Osteoblast (primary cell): ENCODE measurements around the gene KLF14. TPM values are rescaled to one million over a fixed set of nuclear protein-coding genes. Genes with fewer than 3 reads are reported as not detected.

Experiments
- DNase-seq: peaks from one replicate; pipeline ENCODE4 v3.0.0; 2011; ENCODE audit warnings: low spot score, mixed read lengths; ENCODE audit not compliant: insufficient read length; ENCODE audit errors: missing footprints
- H2AFZ ChIP-seq: 2 replicates; pipeline ENCODE4 v1.6.0; 2011; ENCODE audit warnings: mild to moderate bottlenecking, low read length
- H3K27ac ChIP-seq: 2 replicates; pipeline ENCODE4 v1.5.1; 2011; ENCODE audit warnings: mild to moderate bottlenecking, low read depth, low read length, moderate library complexity
- H3K27me3 ChIP-seq: 2 replicates; pipeline ENCODE4 v1.6.0; 2012; ENCODE audit warnings: mild to moderate bottlenecking, control low read depth, inconsistent platforms, low read length, moderate library complexity; ENCODE audit not compliant: insufficient read depth
- H3K36me3 ChIP-seq: 2 replicates; pipeline ENCODE4 v1.5.1; 2011; ENCODE audit warnings: mild to moderate bottlenecking, low read length, control low read depth, moderate library complexity; ENCODE audit not compliant: insufficient read depth
- H3K4me1 ChIP-seq: 2 replicates; pipeline ENCODE4 v1.5.1; 2011; ENCODE audit warnings: mild to moderate bottlenecking, low read length, control low read depth, moderate library complexity; ENCODE audit not compliant: insufficient read depth
- H3K4me2 ChIP-seq: 2 replicates; pipeline ENCODE4 v1.6.0; 2011; ENCODE audit warnings: mild to moderate bottlenecking, low read length; ENCODE audit not compliant: insufficient read depth
- H3K4me3 ChIP-seq: fragments of 200-600 bp; sonication (generic); 3 replicates; pipeline ENCODE4 v1.5.1; 2012; ENCODE audit warnings: mild to moderate bottlenecking, low read length, inconsistent platforms; ENCODE audit not compliant: insufficient read depth
- H3K79me2 ChIP-seq: 2 replicates; pipeline ENCODE4 v1.6.0; 2012; ENCODE audit warnings: mild to moderate bottlenecking, low read length, control low read depth, inconsistent platforms; ENCODE audit not compliant: insufficient read depth
- H3K9me3 ChIP-seq: 2 replicates; pipeline ENCODE4 v1.5.1; 2011; ENCODE audit warnings: low read depth, low read length, control low read depth
- H4K20me1 ChIP-seq: 2 replicates; pipeline ENCODE4 v1.6.0; 2012; ENCODE audit warnings: mild to moderate bottlenecking, low read length, control low read depth; ENCODE audit not compliant: insufficient read depth
- total RNA-seq: library from RNA; depleted of rRNA; stranded (reverse); fragments of >200 nt; gene quantifications from 2 replicates; pipeline ENCODE4 v1.2.3, GENCODE V29; 2012
- TF ChIP-seq, protein P1 (sequence below): IDR thresholded peaks from 2 replicates; pipeline ENCODE4 v1.5.1; 2011; ENCODE audit warnings: mild to moderate bottlenecking, low read depth, low read length, moderate library complexity; ENCODE audit errors: extremely low read depth

KLF14 gene
- total RNA-seq, 1 donor, result not detected

DNA sequence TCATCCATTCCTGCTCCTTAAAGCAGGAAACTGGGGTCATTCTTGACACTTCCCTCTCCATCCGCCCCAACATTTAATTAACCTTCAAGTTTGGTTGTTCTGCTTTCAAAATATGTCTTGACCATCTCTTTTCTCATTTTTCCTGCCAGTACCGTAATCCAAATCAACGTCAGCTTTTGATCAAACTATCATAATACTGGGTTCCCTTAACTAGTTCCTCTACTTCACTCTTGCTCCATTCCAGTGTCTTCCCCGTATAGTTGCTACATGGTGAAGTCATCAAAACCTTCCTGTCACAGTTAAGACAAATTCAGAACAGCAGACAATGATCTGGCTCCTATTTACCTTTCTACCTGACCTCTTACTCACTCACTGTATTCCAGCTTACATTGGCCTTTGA is 6.6 kb upstream of the KLF14 start:
- TF ChIP-seq, protein P1, sequence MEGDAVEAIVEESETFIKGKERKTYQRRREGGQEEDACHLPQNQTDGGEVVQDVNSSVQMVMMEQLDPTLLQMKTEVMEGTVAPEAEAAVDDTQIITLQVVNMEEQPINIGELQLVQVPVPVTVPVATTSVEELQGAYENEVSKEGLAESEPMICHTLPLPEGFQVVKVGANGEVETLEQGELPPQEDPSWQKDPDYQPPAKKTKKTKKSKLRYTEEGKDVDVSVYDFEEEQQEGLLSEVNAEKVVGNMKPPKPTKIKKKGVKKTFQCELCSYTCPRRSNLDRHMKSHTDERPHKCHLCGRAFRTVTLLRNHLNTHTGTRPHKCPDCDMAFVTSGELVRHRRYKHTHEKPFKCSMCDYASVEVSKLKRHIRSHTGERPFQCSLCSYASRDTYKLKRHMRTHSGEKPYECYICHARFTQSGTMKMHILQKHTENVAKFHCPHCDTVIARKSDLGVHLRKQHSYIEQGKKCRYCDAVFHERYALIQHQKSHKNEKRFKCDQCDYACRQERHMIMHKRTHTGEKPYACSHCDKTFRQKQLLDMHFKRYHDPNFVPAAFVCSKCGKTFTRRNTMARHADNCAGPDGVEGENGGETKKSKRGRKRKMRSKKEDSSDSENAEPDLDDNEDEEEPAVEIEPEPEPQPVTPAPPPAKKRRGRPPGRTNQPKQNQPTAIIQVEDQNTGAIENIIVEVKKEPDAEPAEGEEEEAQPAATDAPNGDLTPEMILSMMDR, result no peak
- no peak overlapping the region for H3K4me3 ChIP-seq
- H3K4me2 ChIP-seq, result no peak overlapping the region
- no peak overlapping the region for H2AFZ ChIP-seq
- no peak overlapping the region for H3K27ac ChIP-seq
- DNase-seq, result no peak
- H3K36me3 ChIP-seq, result no peaks in the 10 kb centered on the region
- H3K27me3 ChIP-seq, result peaks cover 92% of the 10 kb centered on the region
- no peaks in the 10 kb centered on the region for H3K4me1 ChIP-seq
- no peaks in the 10 kb centered on the region for H3K79me2 ChIP-seq
- H4K20me1 ChIP-seq, result no peaks in the 10 kb centered on the region
- no peaks in the 10 kb centered on the region for H3K9me3 ChIP-seq

DNA sequence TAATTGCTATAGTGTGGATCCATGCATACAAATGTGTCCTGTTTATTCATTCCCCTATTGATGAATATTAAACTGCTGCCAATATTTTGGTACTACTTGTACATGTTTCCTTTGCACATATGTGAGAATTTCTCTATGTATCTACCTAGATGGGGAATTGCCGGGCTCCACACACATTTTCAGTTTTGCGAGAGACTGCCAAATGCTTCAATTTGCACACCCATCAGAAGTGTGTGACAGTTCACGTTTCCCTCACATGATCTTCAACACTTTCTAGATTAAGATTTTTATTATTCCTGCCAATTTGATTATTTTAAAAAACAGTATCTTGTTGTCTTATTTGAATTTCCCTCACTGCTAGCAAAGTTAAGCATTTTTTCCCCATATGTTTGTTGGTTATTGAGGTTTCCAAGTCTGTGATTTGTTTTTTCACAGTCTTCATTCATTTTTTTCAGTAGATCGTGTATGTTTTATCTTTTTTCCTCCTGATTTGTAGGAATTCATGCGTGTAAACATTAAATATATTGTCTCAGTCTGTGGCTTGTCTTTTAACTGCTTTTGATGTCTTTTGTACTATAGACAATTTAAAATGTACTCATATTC is 2.4 kb upstream of the KLF14 start:
- H3K4me2 ChIP-seq, result no peak overlapping the region
- no peak for DNase-seq
- H3K27ac ChIP-seq, result no peak overlapping the region
- no peaks in the 10 kb centered on the region for H3K36me3 ChIP-seq
- H3K4me1 ChIP-seq, result no peaks in the 10 kb centered on the region
- no peaks in the 10 kb centered on the region for H3K79me2 ChIP-seq
- H3K4me3 ChIP-seq, result no peak overlapping the region
- TF ChIP-seq, protein P1, result no peak
- no peaks in the 10 kb centered on the region for H4K20me1 ChIP-seq
- no peak overlapping the region for H2AFZ ChIP-seq
- H3K27me3 ChIP-seq, result peaks cover 88% of the 10 kb centered on the region
- peaks cover 16% of the 10 kb centered on the region for H3K9me3 ChIP-seq

DNA sequence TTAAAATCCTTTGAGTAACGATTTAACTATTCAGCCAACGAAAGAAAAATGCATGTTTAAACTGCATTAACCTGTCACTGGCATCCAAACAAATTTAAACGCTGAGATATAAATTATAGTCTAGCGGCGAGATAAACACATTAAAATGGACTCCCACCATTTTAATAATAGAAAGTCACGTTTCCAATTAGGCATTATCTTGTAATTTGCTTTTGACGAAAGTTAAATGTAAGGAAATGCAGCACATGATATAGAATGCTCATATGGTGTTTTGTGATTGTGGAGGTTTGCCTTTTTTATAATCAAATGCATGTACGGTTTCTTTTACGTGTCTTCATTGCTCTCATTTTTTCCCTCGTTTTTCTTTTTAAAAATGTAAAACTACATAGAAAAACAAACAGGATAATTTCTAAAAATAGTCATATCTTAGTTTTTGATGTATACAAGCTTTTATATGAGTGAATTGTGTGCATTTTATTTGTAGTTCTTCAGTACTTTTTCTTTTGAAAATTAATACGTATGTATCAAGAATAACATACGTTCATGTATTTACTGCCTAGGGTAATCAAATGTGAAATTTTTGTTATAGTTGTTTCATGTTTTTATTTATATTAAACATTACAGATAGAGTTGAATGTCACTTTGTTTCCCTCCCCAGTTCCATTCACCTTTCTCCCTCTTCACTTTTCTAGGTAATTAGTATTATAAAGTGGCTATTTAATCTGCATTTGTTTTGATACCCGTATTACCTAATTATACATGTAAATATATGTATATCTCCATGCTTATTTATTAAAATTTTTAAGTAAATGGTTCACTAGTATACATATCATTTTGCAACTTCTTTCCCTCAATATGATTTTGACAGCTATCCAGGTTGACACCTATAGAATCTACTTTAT is 1.1 kb upstream of the KLF14 start:
- TF ChIP-seq, protein P1, result no peak
- peaks cover 16% of the 10 kb centered on the region for H3K9me3 ChIP-seq
- H3K4me1 ChIP-seq, result no peaks in the 10 kb centered on the region
- H3K36me3 ChIP-seq, result no peaks in the 10 kb centered on the region
- peak overlapping the region; percentile 65 for H3K4me3 ChIP-seq
- DNase-seq, result no peak
- peak overlapping the region; percentile 77 for H3K4me2 ChIP-seq
- peaks cover 79% of the 10 kb centered on the region for H3K27me3 ChIP-seq
- H3K27ac ChIP-seq, result no peak overlapping the region
- no peaks in the 10 kb centered on the region for H3K79me2 ChIP-seq
- no peaks in the 10 kb centered on the region for H4K20me1 ChIP-seq
- peak overlapping the region; percentile 33 for H2AFZ ChIP-seq
